ENCODE data around the gene SPIRE2. TPM values are rescaled to one million over a fixed set of nuclear protein-coding genes. Genes with fewer than 3 reads are reported as not detected.
A peak's percentile ranks its signal among the peaks of the same experiment; 100 is the strongest.
"Not testable (repeated sequence)": the region's sequence is repeated elsewhere in the genome, so short reads cannot be mapped to it uniquely, and the experiment has no call there.

Gene SPIRE2
- total RNA-seq, 1 donor from 2014 or later: 2.7 TPM

DNA sequence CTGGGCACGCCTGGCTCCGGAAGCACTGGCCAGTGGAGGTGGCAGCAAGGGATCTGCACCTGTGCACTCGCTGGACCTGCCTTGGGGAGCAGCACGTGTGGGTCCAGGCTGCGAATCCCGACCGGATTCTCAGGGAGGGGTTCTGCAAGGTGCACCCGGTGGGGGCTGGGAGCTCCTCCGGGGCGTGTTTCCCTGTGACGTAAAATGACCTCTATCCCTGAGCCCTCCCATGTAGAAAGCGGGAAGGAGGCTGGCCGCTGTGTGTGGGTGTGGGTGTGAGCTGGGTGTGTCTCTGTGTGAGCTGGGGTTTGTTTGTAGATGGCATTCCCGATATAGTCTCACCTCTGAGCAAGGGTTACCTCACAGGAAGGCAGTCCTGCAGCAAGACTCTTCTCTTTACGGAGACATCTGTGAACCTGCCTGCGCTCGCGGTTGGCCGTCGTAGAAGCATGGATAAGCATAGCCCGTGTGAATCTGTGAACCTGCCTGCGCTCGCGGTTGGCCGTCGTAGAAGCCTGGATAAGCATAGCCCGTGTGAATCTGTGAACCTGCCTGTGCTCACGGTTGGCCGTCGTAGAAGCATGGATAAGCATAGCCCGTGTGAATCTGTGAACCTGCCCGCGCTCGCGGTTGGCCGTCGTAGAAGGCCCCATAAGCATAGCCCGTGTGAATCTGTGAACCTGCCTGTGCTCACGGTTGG lies 5.5 kb downstream of the SPIRE2 start:
- H3K9me3 Mint-ChIP-seq; H3K36me3 Mint-ChIP-seq (ENCODE audit: low read depth); H3K4me3 Mint-ChIP-seq; intact Hi-C loops (cut with micrococcal nuclease); DNase-seq (ENCODE audit: low spot score); H3K27ac Mint-ChIP-seq: not testable (repeated sequence)
- Mint-ChIP-seq H3K4me1 (ENCODE audit: low read depth) (peaks cover 10% of the 10 kb centered on the region), H3K27me3 (ENCODE audit: insufficient read depth) (peaks cover 21% of the 10 kb centered on the region)

DNA sequence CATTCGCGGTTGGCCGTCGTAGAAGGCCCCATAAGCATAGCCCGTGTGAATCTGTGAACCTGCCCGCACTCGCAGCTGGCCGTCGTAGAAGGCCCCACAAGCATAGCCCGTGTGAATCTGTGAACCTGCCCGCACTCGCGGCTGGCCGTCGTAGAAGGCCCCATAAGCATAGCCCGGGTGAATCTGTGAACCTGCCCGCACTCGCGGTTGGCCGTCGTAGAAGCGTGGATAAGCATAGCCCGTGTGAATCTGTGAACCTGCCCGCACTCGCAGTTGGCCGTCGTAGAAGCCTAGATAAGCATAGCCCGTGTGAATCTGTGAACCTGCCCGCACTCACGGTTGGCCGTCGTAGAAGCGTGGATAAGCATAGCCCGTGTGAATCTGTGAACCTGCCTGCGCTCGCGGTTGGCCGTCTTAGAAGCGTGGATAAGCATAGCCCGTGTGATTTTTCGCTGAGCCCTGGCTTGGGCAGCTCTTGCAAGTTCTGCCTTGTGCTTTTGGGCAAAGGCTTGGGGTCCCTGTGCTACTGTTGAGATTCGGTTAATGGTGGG lies 6.6 kb downstream of the SPIRE2 start:
- H3K4me3 Mint-ChIP-seq; H3K27ac Mint-ChIP-seq; H3K9me3 Mint-ChIP-seq; H3K36me3 Mint-ChIP-seq (ENCODE audit: low read depth); DNase-seq (ENCODE audit: low spot score); intact Hi-C loops (cut with micrococcal nuclease): not testable (repeated sequence)
- Mint-ChIP-seq H3K27me3 (ENCODE audit: insufficient read depth) (peaks cover 12% of the 10 kb centered on the region), H3K4me1 (ENCODE audit: low read depth) (peaks cover 10% of the 10 kb centered on the region)

DNA sequence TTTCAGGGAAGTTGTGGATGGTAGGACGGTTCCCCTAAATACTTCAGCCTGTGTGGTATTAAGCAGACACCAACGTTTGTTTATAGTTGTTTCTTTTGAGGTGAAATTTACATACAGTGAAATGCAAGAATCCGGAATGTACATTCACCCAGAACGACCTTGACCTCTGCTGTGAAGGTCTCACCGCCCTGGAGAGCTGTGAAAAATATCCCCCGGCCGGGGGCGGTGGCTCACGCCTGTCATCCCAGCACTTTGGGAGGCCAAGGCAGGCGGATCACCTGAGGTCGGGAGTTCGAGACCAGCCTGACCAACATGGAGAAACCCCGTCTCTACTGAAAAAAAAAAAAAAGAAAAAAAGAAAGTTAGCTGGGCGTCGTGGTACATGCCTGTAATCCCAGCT lies 8.2 kb downstream of the SPIRE2 start:
- not testable (repeated sequence) for H3K27me3 Mint-ChIP-seq (ENCODE audit: insufficient read depth); H3K36me3 Mint-ChIP-seq (ENCODE audit: low read depth); DNase-seq (ENCODE audit: low spot score); H3K27ac Mint-ChIP-seq; H3K4me3 Mint-ChIP-seq; H3K9me3 Mint-ChIP-seq
- H3K4me1 Mint-ChIP-seq (ENCODE audit: low read depth): peaks cover 10% of the 10 kb centered on the region
- intact Hi-C loops (cut with micrococcal nuclease): loop anchor here (2.0 kb wide), 1 partner anchor 74 kb away; no protein-coding TSS in a partner anchor

DNA sequence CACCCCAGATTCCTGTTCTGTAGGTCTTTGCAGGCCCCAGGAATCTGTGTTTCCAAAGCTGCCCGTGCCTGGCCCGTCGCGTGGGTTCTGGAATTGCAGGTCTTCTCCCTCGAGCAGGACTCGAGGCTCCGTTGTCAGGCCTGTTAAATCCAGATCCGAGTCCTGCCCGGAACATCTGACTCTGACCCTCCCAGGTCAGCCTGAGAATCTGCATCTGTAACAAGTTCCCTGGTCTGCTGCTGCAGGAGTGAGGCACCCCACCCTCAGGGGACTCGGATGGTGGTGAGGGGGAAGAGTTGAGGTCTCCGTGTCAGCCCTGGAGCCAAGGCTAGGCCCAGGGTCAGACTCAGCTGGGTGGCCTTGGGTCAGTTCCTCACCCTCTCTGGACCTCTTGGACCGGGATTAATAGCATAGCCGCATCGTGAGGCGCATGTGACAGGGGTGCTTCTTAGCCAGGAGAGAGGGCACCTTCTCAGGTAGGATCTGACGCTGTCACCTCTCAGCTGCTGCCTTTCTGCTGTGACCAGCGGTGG lies 8.8 kb downstream of the SPIRE2 start:
- no peaks in the 10 kb centered on the region for H3K36me3 Mint-ChIP-seq (ENCODE audit: low read depth)
- no peaks in the 10 kb centered on the region for H3K27me3 Mint-ChIP-seq (ENCODE audit: insufficient read depth)
- no peak for DNase-seq (ENCODE audit: low spot score)
- H3K4me3 Mint-ChIP-seq: no peak overlapping the region
- H3K9me3 Mint-ChIP-seq: peaks cover 4% of the 10 kb centered on the region
- H3K27ac Mint-ChIP-seq: no peak overlapping the region
- intact Hi-C loops (cut with micrococcal nuclease): loop anchor here (2.0 kb wide), 1 partner anchor 74 kb away; no protein-coding TSS in a partner anchor
- peaks cover 10% of the 10 kb centered on the region for H3K4me1 Mint-ChIP-seq (ENCODE audit: low read depth)

DNA sequence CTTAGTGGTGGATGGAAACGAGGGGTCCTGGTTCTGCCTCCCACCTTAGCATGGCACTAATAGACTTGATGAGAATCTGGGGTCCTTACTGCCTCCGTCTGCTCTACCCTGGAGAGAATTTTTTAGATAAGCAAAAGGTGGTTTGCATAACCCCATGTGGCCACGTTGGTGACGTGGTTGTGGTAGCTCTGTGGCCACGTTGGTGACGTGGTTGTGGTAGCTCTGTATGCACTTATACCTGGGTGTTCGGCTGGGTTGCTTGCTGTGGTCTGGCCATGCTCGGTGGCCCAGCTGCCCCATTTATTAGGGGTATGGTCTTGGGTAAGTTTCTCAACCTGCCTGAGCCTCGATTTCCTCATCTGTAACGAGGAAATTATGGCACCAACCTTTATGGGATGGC lies 13.0 kb downstream of the SPIRE2 start:
- H3K27ac Mint-ChIP-seq: peak overlapping the region; percentile 58
- intact Hi-C loops (cut with micrococcal nuclease): no loop called here
- peaks cover 3% of the 10 kb centered on the region for H3K27me3 Mint-ChIP-seq (ENCODE audit: insufficient read depth)
- H3K9me3 Mint-ChIP-seq: no peaks in the 10 kb centered on the region
- peaks cover 10% of the 10 kb centered on the region for H3K4me1 Mint-ChIP-seq (ENCODE audit: low read depth)
- peak; percentile 27 for DNase-seq (ENCODE audit: low spot score)
- no peaks in the 10 kb centered on the region for H3K36me3 Mint-ChIP-seq (ENCODE audit: low read depth)
- no peak overlapping the region for H3K4me3 Mint-ChIP-seq

DNA sequence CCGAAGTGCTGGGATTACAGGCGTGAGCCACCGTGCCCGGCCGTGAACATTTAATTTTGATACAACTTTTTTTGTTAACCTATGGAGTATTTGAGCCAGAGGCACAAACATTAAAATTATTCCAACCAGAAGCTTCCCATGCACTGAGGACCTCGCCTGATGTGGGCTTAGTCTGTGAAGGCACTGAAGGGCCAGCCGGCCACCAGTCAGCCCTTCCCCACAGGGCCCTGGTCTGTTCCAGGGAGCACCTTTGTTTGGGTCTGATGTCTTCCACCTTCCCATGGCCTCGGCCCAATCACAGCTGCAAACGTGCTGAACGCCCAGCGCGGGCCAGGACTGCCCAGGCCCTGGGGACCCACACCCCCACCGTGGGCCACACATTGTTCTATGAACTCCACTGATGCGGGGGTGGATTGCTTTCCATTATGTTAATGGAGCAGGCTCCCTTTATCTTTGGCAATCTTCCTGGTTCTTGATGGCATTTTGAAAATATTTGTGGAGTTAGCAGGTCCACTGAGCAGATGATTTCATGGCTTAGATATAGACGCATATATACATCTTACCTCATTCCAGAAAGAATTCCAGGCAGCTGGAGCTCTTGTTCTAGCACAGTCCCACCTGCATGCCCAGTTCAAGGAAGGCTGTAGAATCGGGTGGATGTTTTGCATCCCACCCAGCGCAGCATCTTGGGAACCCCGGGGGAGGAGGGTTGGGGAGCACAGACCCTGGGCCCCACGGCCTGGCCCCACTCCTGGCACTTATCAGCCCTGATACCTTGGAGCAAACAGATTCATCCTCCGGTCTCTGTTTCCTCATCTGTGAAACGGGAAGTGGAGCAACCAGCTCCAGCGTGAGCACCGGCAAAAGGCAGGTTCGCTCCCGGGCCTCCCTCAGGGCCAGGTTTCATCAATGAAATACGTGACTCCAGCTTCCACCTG lies 14.5 kb downstream of the SPIRE2 start:
- peaks cover 3% of the 10 kb centered on the region for H3K4me1 Mint-ChIP-seq (ENCODE audit: low read depth)
- no peak overlapping the region for H3K27ac Mint-ChIP-seq
- H3K36me3 Mint-ChIP-seq (ENCODE audit: low read depth): no peaks in the 10 kb centered on the region
- DNase-seq (ENCODE audit: low spot score): no peak
- no peak overlapping the region for H3K4me3 Mint-ChIP-seq
- intact Hi-C loops (cut with micrococcal nuclease): no loop called here
- H3K27me3 Mint-ChIP-seq (ENCODE audit: insufficient read depth): peaks cover 3% of the 10 kb centered on the region
- H3K9me3 Mint-ChIP-seq: no peaks in the 10 kb centered on the region

DNA sequence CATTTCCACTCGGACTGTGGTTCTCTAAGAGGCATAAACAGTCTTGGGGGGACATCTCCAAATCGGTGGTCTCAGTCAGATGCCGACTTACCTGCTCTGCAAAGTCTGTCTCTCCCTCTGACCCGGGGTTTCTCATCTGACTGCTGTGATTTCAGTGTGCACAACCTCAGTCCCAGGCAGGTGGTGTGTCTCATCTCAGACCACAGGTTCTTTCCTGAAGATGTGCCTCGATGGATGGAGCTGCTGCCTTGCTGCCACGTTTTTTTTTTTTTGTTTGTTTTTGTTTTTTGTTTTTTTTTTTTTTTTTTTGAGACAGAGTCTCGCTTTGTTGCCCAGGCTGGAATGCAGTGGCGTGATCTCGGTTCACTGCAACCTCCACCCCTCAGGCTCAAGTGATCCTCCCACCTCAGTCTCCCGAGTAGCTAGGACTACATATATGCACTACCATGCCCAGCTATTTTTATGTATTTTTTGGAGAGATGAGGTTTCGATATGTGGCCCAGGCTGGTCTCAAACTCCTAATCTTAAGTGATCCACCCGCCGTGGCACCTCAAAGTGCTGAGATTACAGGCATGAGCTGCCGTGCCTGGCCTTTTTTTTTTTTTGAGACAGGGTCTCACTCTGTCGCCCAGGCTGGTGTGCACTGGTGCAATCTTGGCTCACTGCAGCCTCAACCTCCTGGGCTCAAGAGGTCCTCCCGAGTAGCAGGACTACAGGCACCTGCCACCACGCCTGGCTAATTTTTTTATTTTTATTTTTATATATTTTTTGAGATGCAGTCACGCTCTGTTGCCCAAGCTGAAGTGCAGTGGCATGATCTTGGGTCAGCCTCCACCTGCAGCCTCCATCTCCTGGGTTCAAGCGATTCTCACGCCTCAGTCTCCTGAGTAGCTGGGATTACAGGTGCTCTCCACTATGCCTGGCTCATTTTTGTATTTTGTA lies 15.4 kb downstream of the SPIRE2 start:
- Mint-ChIP-seq H3K27ac (no peak overlapping the region), H3K27me3 (ENCODE audit: insufficient read depth) (peaks cover 3% of the 10 kb centered on the region), H3K9me3 (no peaks in the 10 kb centered on the region), H3K4me3 (no peak overlapping the region), H3K36me3 (ENCODE audit: low read depth) (no peaks in the 10 kb centered on the region), H3K4me1 (ENCODE audit: low read depth) (peaks cover 1% of the 10 kb centered on the region)
- no peak for DNase-seq (ENCODE audit: low spot score)
- intact Hi-C loops (cut with micrococcal nuclease): no loop called here

DNA sequence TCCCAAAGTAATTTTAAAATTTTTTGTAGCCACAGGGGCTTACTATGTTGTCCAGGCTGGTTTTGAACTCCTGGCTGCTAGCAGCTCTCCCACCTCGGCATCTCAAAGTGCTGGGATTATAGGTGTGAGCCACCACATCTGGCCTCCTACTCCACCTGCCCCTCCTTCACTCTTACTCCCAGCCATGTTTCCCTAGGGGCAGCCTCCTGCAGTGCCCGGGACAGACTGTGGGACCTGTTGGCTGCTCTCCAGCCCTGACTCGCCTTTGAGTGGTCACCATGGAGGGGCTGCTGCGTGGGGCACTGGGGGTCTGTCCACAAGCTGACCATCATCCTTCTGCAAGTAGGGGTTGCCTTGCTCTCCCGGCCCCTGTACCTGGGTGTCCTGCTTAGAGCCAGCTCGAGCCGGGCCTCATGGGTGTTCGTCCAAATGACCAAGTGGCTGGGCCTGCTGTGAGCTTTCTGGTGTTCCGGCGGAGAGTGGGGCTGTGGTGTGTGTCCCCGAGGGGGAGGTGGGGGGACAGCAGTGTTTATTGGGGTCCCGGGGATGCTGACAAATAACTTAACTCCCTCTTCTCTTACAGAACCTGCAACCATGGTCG lies 16.6 kb downstream of the SPIRE2 start:
- intact Hi-C loops (cut with micrococcal nuclease): no loop called here
- Mint-ChIP-seq H3K27me3 (ENCODE audit: insufficient read depth) (peaks cover 3% of the 10 kb centered on the region), H3K27ac (no peak overlapping the region), H3K4me1 (ENCODE audit: low read depth) (no peaks in the 10 kb centered on the region), H3K4me3 (no peak overlapping the region), H3K9me3 (no peaks in the 10 kb centered on the region), H3K36me3 (ENCODE audit: low read depth) (no peaks in the 10 kb centered on the region)
- no peak for DNase-seq (ENCODE audit: low spot score)

DNA sequence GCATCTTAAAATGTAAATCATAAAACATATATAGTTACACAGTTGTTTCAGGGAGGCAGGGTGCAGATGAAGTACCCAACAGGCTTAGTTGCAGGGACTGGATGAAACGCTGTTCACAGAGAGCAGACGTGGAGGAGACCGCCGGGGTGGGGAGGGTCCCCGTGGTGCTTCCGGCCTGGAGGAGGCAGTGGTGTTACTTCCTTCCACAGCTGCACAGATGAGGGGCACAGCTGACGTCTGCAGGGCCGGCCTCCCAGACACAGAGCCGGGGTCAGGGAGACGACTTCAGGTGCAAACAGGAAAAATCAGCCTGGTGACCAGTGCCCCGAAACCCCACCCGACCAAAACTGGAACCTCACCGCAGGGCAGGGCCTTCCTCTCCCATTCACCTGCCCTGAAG lies 17.1 kb downstream of the SPIRE2 start:
- H3K27ac Mint-ChIP-seq: no peak overlapping the region
- DNase-seq (ENCODE audit: low spot score): no peak
- H3K4me1 Mint-ChIP-seq (ENCODE audit: low read depth): no peaks in the 10 kb centered on the region
- H3K9me3 Mint-ChIP-seq: no peaks in the 10 kb centered on the region
- H3K36me3 Mint-ChIP-seq (ENCODE audit: low read depth): no peaks in the 10 kb centered on the region
- intact Hi-C loops (cut with micrococcal nuclease): no loop called here
- no peak overlapping the region for H3K4me3 Mint-ChIP-seq
- peaks cover 3% of the 10 kb centered on the region for H3K27me3 Mint-ChIP-seq (ENCODE audit: insufficient read depth)

DNA sequence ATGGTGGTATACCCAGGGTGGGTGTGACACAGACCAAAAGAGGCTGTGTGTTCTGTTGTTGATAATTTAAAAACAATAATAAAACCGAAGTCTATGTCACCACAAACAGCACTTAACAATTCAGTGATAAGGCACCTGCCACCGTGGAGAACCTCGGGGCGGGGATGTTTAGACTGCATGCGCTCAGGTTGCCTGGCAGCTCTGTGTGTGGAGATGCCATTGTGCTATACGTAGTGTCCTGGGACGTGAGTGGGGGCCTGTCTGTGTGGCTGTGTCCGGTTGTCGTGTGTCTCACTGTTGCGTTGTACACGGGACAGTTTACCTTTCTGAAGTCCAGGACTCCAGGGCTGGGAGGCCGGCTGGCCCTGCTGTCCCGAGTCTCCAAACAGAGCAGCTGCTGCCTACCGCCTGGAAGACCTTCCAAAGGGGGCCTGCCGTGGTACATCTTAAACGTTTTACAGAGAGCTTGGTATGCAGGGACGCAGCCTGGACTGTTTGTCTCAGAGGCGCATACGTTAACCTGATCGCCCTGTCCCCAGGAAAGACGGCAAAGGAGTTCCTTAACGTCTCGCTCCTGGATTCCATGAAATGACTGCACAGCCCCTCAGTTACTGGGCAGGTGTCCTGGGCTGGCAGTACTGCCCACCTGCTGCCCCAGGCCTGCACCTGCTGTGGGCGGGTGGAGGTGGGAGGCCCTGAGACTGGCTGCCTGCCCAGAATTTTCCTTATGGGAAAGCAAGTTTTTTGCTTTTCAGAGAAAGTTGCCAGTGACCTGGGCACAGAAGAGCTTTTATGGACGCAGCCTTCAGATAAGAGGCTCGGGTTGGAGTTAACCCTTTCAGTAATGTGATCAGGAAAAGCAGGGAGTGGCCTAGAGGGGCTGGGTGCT lies 19.0 kb downstream of the SPIRE2 start:
- Mint-ChIP-seq H3K27ac (no peak overlapping the region), H3K9me3 (no peaks in the 10 kb centered on the region), H3K27me3 (ENCODE audit: insufficient read depth) (peaks cover 4% of the 10 kb centered on the region), H3K36me3 (ENCODE audit: low read depth) (no peaks in the 10 kb centered on the region), H3K4me3 (no peak overlapping the region), H3K4me1 (ENCODE audit: low read depth) (no peaks in the 10 kb centered on the region)
- DNase-seq (ENCODE audit: low spot score): no peak
- intact Hi-C loops (cut with micrococcal nuclease): no loop called here

DNA sequence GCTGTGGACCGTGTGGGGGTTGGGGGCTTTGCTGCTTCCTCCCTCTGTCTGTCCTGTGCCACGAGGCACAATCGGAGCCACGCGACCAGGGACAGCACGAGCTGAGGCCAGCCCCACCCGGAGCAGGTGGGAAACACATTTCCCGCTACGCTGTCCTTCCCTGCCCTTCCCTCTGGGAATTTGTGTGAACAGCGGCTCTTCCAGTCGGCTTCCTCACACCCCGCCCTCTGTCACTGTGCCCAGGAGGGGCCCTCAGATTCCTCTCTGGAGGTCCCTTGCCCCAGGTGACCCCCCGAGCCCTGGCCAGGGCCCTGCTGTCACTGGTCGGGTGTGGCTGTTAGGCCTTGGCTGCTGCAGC lies 19.6 kb downstream of the SPIRE2 start:
- intact Hi-C loops (cut with micrococcal nuclease): no loop called here
- no peak overlapping the region for H3K4me3 Mint-ChIP-seq
- peaks cover 4% of the 10 kb centered on the region for H3K27me3 Mint-ChIP-seq (ENCODE audit: insufficient read depth)
- no peaks in the 10 kb centered on the region for H3K9me3 Mint-ChIP-seq
- no peaks in the 10 kb centered on the region for H3K4me1 Mint-ChIP-seq (ENCODE audit: low read depth)
- no peaks in the 10 kb centered on the region for H3K36me3 Mint-ChIP-seq (ENCODE audit: low read depth)
- no peak for DNase-seq (ENCODE audit: low spot score)
- H3K27ac Mint-ChIP-seq: no peak overlapping the region
